ENCODE results near the gene FYB1.

DNA sequence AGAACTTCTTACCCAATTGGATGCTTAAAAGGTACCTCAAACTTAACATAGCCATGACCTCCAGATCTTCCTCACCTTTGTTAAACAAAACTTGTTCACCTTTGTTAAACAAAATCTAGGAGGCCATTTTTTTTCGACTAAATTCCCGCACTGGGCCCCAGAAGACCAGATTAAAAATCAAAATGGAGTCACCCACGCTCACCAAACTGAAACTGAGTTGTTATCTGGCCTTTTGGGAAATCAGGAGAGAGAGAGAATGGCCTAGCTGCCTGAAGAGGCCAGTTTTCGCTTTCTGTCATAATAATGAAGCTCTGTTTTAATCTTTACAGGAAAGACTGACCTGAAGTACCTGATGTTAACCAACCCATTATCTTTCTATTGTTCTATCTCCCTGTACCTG is 69.4 kb downstream of the FYB1 start:
- TF ChIP-seq, protein P1, sequence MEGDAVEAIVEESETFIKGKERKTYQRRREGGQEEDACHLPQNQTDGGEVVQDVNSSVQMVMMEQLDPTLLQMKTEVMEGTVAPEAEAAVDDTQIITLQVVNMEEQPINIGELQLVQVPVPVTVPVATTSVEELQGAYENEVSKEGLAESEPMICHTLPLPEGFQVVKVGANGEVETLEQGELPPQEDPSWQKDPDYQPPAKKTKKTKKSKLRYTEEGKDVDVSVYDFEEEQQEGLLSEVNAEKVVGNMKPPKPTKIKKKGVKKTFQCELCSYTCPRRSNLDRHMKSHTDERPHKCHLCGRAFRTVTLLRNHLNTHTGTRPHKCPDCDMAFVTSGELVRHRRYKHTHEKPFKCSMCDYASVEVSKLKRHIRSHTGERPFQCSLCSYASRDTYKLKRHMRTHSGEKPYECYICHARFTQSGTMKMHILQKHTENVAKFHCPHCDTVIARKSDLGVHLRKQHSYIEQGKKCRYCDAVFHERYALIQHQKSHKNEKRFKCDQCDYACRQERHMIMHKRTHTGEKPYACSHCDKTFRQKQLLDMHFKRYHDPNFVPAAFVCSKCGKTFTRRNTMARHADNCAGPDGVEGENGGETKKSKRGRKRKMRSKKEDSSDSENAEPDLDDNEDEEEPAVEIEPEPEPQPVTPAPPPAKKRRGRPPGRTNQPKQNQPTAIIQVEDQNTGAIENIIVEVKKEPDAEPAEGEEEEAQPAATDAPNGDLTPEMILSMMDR (IDR thresholded peaks at IDR 0.05; ENCODE audit: insufficient read depth, low read length): no peak
- TF ChIP-seq POLR2AphosphoS5 (IDR thresholded peaks at IDR 0.05; ENCODE audit: low read depth): no peak

Data from HL-60 (cell line).